Measurements from ENCODE around the gene PDGFRB. TPM values are rescaled to one million over a fixed set of nuclear protein-coding genes. Genes with fewer than 3 reads are reported as not detected.
A peak's percentile ranks its signal among the peaks of the same experiment; 100 is the strongest.

Gene PDGFRB
- total and polyA plus RNA-seq, 9 of the 15 experiments (the other 6 are each of a cell fraction or from before 2014, with no cell fraction given) = 0.01 to 1.5 (median 0.09) TPM; not detected in 3

- TF ChIP-seq NR2C2 (CRISPR knock-in tag; IDR thresholded peaks at IDR 0.05) = no peak
- TF ChIP-seq NR2C2 (tag; IDR thresholded peaks at IDR 0.05) = peak; percentile 7; the same call in 1 of the 2 replicates
- no peak for TF ChIP-seq ZNF41 (CRISPR knock-in tag; conservative IDR thresholded peaks at IDR 0.05)
- no peak for TF ChIP-seq ZFPM2 (CRISPR knock-in tag; IDR thresholded peaks at IDR 0.05)
- TF ChIP-seq TFAP4 (CRISPR knock-in tag; IDR thresholded peaks at IDR 0.05; ENCODE audit: borderline replicate concordance) = 0 out of 2 replicates have a peak, but pooled peaks have one; percentile 45
- peak; percentile 82 for TF ChIP-seq TOE1 (IDR thresholded peaks at IDR 0.05; ENCODE audit: borderline replicate concordance)
- TF ChIP-seq TOE1 (CRISPR knock-in tag; IDR thresholded peaks at IDR 0.05; ENCODE audit: borderline replicate concordance, low read depth) = no peak
- TF ChIP-seq CCNT2 (IDR thresholded peaks at IDR 0.05; ENCODE audit: borderline replicate concordance, extremely low read depth, insufficient read length, low read depth, low read length) = no peak
- TF ChIP-seq ZNF263 (CRISPR knock-in tag; IDR thresholded peaks at IDR 0.05; ENCODE audit: borderline replicate concordance) = peak; percentile 65
- no peak for TF ChIP-seq ZNF134 (CRISPR knock-in tag; conservative IDR thresholded peaks at IDR 0.05)
- TF ChIP-seq ZBTB33 (CRISPR knock-in tag; IDR thresholded peaks at IDR 0.05) = peak; percentile 67
- TF ChIP-seq RBM14 (IDR thresholded peaks at IDR 0.05; ENCODE audit: borderline replicate concordance, insufficient read depth, low read depth, low read length) = no peak
- TF ChIP-seq KDM4B (IDR thresholded peaks at IDR 0.05; ENCODE audit: borderline replicate concordance in 2 of 2, low read depth in 1 of 2) = no peak
- no peak for TF ChIP-seq NCOA2 (IDR thresholded peaks at IDR 0.05; ENCODE audit: partially characterized antibody in 2 of 2)
- TF ChIP-seq SREBF1 (IDR thresholded peaks at IDR 0.05; ENCODE audit: borderline replicate concordance, low read depth, low read length) = no peak
- no peak for TF ChIP-seq SMAD1 (IDR thresholded peaks at IDR 0.05; ENCODE audit: low read depth, low read length, partially characterized antibody)
- no peak for TF ChIP-seq MAFG (tag; conservative IDR thresholded peaks at IDR 0.05)
- 0 out of 2 replicates have a peak, but pooled peaks have one; percentile 12 for TF ChIP-seq SMAD4 (CRISPR knock-in tag; conservative IDR thresholded peaks at IDR 0.05)
- TF ChIP-seq ZNF311 (CRISPR knock-in tag; IDR thresholded peaks at IDR 0.05) = peak; percentile 35; the same call in 1 of the 2 replicates
- no peak for TF ChIP-seq ADNP (tag; IDR thresholded peaks at IDR 0.05)
- TF ChIP-seq ASH1L (IDR thresholded peaks at IDR 0.05; ENCODE audit: borderline replicate concordance, low read depth, partially characterized antibody) = no peak
- no peak for TF ChIP-seq SOX6 (IDR thresholded peaks at IDR 0.05)
Measured at GRCh38 chr5:150143350-150144245, 12.0 kb downstream of the PDGFRB start (continued).
